HK-2 (cell line): ENCODE results near the gene PPP1R10.

Experiments
- DNase-seq: peaks from one replicate; pipeline ENCODE4 v3.0.0-alpha.2; 2018; ENCODE audit not compliant: unreplicated experiment

The PPP1R10 gene

DNA sequence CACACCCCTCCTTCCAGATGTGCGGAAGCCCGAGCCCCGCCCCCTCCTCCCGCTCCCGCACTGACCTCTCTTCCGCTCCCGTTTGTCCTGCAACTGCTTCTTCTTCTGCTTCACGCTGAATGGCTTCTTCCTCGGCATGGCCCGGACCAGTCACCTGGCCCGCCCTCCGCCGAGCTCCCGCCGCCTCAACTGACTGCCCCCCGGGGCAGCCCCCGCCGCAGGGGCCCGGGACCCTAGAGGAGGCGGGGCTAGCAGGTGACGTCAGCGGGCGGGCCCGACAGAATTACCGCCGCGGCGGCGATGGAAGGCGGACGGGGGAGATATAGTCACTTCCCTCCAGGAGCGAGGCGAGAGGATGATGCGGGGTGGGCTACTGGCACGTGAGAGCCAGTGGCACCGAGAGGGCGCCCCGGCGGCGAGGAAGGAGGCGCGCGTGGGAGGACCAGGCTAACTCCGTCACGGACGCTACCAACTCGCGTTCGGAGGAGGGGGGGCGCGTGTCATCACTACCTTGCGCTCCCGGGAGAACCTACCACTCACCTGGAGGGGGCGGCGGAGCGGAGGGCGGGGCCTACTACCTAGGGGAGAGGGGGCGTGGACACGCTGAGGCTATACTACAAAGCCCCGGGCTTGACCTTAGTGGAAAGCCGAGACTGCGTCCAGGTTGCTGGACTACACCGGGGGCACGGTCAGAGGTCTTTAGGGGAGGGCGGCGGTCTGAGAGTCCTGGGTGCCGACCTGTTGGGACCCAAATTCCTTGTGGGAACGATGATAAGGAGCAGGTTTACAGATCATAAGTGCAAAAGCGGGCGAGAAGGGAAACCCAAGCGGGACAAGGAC, 60.8 kb downstream of the PPP1R10 start, which contains the start of gene GNL1:
Gene GNL1, minus strand, starts transcription at position 424 of the 840 bp plus-strand sequence. Its CDS starts 286 bp downstream, at position 138.
- peak; percentile 96 for DNase-seq

DNA sequence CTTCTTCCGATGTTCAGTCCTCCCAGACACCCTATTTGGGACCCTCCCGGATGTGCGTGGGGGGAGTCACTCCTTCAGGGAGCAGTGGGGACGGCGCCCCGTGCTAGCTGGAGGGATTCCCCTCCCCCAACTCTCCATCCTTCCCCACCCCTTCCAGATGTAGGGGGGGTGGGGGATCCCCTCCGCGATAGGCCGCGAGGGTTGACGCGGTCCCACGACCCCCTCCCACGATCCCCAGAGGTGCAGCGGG, 61.3 kb downstream of the PPP1R10 start:
- DNase-seq: no peak

DNA sequence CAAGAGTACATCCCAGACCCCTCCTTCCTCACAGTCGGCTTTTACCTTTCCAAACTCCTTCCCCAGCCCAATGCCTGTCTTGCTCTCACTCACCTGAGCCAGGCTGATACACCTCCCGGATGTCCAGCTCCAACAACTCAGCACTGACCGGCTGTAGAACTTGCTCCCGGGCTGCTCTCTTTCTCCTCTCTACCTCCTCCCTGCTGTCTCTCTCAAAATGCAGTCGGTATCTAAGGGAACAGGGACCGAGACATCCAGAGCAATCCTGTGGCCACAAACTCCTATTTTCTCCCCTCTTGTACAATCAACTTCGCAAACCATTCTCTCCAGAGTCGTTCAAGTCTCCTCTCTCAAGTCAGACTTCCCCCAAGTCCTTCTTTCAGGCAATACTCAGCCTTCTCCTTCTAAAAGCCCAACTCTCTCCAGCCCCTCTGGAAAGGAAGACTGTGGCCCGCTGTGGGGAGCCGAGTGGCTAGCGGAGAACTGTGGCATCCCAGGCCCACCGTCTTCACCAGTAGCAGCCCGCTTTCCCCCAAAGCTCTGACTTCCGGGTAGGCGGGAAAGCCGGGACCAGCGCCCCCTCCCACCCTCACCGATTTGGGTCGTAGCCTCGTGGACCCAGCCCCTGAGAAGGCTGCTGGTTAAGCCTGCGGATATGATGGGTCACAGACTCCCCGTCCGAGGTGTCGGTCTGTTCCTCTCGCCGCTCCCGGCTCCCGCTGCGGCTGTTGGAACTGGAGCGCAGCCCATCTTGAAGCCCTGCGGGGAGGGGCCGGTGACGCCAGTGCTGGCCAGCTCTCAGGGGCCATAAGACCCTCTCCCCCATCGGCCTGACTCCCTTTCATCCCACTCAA, 61.9 kb downstream of the PPP1R10 start:
- DNase-seq: no peak

DNA sequence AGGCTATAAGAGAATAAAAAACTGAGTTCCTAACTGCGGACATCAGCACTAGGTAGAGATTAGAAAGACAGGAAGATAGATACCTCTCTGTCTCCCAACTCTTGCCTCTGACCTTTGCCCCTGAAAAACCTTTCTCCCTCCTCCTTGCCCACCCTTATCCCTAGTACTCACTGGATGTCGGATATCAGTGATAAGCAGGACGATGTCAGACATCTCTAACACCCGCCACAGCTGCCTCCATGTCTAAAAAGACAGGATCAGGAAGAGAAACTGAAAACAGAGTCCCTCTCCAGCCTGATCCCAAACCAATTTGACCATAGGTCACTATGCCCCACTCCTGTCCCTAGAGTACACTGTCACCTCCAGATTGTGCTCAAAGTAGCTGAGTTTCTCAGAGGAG, 62.6 kb downstream of the PPP1R10 start:
- no peak for DNase-seq
